Measurements from ENCODE around the gene ABCC6.

ABCC6 gene

GRCh38 chr16:16150878-16151152, 72.5 kb downstream of the ABCC6 start:
- TF ChIP-seq REST (IDR thresholded peaks at IDR 0.05; ENCODE audit: insufficient replicate concordance, low read depth) = no peak
- no peak for TF ChIP-seq POLR2AphosphoS5 (IDR thresholded peaks at IDR 0.05; ENCODE audit: low read depth)
- TF ChIP-seq CTCF (IDR thresholded peaks at IDR 0.05; ENCODE audit: insufficient read depth, low read length) = no peak
- no peak for TF ChIP-seq SPI1 (IDR thresholded peaks at IDR 0.05; ENCODE audit: borderline replicate concordance, low read depth)
- no peak for TF ChIP-seq GABPA (IDR thresholded peaks at IDR 0.05; ENCODE audit: low read depth)
- Histone ChIP-seq H3K27me3 (ENCODE audit: insufficient read depth, poor library complexity, severe bottlenecking) (no peaks in the 10 kb centered on the region), H3K4me3 (replicated peaks; ENCODE audit: insufficient read depth, low read length) (no peak overlapping the region), H3K27ac (replicated peaks) (no peak overlapping the region)
- no peak for DNase-seq (ENCODE audit: low read depth in 1 of 2, low spot score in 1 of 2)

GRCh38 chr16:16150117-16150877, 73.0 kb downstream of the ABCC6 start:
- H3K27ac ChIP-seq (replicated peaks) = no peak overlapping the region
- H3K4me3 ChIP-seq (replicated peaks; ENCODE audit: insufficient read depth, low read length) = no peak overlapping the region
- DNase-seq (ENCODE audit: low read depth in 1 of 2, low spot score in 1 of 2) = no peak
- no peaks in the 10 kb centered on the region for H3K27me3 ChIP-seq (ENCODE audit: insufficient read depth, poor library complexity, severe bottlenecking)
- TF ChIP-seq GABPA (IDR thresholded peaks at IDR 0.05; ENCODE audit: low read depth) (no peak), SPI1 (IDR thresholded peaks at IDR 0.05; ENCODE audit: borderline replicate concordance, low read depth) (no peak), REST (IDR thresholded peaks at IDR 0.05; ENCODE audit: insufficient replicate concordance, low read depth) (no peak), POLR2AphosphoS5 (IDR thresholded peaks at IDR 0.05; ENCODE audit: low read depth) (no peak), CTCF (IDR thresholded peaks at IDR 0.05; ENCODE audit: insufficient read depth, low read length) (no peak)

- TF ChIP-seq CTCF (IDR thresholded peaks at IDR 0.05; ENCODE audit: insufficient read depth, low read length) (no peak), REST (IDR thresholded peaks at IDR 0.05; ENCODE audit: insufficient replicate concordance, low read depth) (no peak), POLR2AphosphoS5 (IDR thresholded peaks at IDR 0.05; ENCODE audit: low read depth) (no peak)
- Histone ChIP-seq H3K27ac (replicated peaks) (no peak overlapping the region), H3K27me3 (ENCODE audit: insufficient read depth, poor library complexity, severe bottlenecking) (no peaks in the 10 kb centered on the region), H3K4me3 (replicated peaks; ENCODE audit: insufficient read depth, low read length) (no peak overlapping the region)
- no peak for DNase-seq (ENCODE audit: low read depth in 1 of 2, low spot score in 1 of 2)
These were observed 73.6 kb downstream of the ABCC6 start for GRCh38 chr16:16149710-16150116.
